Neural progenitor cell (in vitro differentiated cells): ENCODE measurements around the gene FAM210B.

Source experiments
- EZH2 ChIP-seq: fragments of 200-600 bp; sonication (generic); IDR thresholded peaks from 2 replicates; pipeline ENCODE4 v1.6.1; 2017; ENCODE audit warnings: antibody characterized with exemption, mild to moderate bottlenecking, moderate library complexity
- TF ChIP-seq, protein P1 (sequence below): fragments of 200-600 bp; sonication (generic); IDR thresholded peaks from 2 replicates; pipeline ENCODE4 v1.5.1; 2017; ENCODE audit warnings: antibody characterized with exemption, mild to moderate bottlenecking

DNA sequence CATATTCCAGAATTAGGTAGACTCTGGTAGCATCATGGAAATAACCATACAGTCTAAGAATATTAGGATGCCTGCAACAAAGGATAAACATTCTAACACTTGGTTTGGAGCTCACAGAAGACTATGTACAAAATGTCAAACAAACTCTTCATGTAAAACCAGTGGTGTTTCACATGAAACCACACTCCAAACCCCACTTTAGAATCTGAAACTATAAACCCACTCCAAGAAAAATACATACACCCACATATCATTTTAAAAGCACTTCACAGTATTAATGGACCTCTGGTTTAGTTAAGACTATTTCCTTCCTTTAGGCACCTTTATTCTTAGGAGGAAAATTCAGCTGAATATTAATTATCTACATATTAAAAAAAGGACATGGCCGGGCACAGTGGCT, 22.7 kb downstream of the FAM210B start:
- no peak for TF ChIP-seq EZH2
- TF ChIP-seq, protein P1, sequence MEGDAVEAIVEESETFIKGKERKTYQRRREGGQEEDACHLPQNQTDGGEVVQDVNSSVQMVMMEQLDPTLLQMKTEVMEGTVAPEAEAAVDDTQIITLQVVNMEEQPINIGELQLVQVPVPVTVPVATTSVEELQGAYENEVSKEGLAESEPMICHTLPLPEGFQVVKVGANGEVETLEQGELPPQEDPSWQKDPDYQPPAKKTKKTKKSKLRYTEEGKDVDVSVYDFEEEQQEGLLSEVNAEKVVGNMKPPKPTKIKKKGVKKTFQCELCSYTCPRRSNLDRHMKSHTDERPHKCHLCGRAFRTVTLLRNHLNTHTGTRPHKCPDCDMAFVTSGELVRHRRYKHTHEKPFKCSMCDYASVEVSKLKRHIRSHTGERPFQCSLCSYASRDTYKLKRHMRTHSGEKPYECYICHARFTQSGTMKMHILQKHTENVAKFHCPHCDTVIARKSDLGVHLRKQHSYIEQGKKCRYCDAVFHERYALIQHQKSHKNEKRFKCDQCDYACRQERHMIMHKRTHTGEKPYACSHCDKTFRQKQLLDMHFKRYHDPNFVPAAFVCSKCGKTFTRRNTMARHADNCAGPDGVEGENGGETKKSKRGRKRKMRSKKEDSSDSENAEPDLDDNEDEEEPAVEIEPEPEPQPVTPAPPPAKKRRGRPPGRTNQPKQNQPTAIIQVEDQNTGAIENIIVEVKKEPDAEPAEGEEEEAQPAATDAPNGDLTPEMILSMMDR = no peak
